ENCODE results near the gene ROBO4. TPM values are rescaled to one million over a fixed set of nuclear protein-coding genes. Genes with fewer than 3 reads are reported as not detected.

The ROBO4 gene
- total and polyA plus RNA-seq, 9 of the 15 experiments (the other 6 are each of a cell fraction or from before 2014, with no cell fraction given): not detected

- TF ChIP-seq, protein P1, sequence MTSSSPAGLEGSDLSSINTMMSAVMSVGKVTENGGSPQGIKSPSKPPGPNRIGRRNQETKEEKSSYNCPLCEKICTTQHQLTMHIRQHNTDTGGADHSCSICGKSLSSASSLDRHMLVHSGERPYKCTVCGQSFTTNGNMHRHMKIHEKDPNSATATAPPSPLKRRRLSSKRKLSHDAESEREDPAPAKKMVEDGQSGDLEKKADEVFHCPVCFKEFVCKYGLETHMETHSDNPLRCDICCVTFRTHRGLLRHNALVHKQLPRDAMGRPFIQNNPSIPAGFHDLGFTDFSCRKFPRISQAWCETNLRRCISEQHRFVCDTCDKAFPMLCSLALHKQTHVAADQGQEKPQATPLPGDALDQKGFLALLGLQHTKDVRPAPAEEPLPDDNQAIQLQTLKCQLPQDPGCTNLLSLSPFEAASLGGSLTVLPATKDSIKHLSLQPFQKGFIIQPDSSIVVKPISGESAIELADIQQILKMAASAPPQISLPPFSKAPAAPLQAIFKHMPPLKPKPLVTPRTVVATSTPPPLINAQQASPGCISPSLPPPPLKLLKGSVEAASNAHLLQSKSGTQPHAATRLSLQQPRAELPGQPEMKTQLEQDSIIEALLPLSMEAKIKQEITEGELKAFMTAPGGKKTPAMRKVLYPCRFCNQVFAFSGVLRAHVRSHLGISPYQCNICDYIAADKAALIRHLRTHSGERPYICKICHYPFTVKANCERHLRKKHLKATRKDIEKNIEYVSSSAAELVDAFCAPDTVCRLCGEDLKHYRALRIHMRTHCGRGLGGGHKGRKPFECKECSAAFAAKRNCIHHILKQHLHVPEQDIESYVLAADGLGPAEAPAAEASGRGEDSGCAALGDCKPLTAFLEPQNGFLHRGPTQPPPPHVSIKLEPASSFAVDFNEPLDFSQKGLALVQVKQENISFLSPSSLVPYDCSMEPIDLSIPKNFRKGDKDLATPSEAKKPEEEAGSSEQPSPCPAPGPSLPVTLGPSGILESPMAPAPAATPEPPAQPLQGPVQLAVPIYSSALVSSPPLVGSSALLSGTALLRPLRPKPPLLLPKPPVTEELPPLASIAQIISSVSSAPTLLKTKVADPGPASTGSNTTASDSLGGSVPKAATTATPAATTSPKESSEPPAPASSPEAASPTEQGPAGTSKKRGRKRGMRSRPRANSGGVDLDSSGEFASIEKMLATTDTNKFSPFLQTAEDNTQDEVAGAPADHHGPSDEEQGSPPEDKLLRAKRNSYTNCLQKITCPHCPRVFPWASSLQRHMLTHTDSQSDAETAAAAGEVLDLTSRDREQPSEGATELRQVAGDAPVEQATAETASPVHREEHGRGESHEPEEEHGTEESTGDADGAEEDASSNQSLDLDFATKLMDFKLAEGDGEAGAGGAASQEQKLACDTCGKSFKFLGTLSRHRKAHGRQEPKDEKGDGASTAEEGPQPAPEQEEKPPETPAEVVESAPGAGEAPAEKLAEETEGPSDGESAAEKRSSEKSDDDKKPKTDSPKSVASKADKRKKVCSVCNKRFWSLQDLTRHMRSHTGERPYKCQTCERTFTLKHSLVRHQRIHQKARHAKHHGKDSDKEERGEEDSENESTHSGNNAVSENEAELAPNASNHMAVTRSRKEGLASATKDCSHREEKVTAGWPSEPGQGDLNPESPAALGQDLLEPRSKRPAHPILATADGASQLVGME (CRISPR knock-in tag; IDR thresholded peaks at IDR 0.05): no peak
- TF ChIP-seq DPF2 (IDR thresholded peaks at IDR 0.05): no peak
- TF ChIP-seq ARHGAP35 (IDR thresholded peaks at IDR 0.05; ENCODE audit: partially characterized antibody): no peak
- TF ChIP-seq CUX1 (CRISPR knock-in tag; IDR thresholded peaks at IDR 0.05): no peak
- no peak for TF ChIP-seq KLF1 (tag; IDR thresholded peaks at IDR 0.05)
- TF ChIP-seq, protein P2, sequence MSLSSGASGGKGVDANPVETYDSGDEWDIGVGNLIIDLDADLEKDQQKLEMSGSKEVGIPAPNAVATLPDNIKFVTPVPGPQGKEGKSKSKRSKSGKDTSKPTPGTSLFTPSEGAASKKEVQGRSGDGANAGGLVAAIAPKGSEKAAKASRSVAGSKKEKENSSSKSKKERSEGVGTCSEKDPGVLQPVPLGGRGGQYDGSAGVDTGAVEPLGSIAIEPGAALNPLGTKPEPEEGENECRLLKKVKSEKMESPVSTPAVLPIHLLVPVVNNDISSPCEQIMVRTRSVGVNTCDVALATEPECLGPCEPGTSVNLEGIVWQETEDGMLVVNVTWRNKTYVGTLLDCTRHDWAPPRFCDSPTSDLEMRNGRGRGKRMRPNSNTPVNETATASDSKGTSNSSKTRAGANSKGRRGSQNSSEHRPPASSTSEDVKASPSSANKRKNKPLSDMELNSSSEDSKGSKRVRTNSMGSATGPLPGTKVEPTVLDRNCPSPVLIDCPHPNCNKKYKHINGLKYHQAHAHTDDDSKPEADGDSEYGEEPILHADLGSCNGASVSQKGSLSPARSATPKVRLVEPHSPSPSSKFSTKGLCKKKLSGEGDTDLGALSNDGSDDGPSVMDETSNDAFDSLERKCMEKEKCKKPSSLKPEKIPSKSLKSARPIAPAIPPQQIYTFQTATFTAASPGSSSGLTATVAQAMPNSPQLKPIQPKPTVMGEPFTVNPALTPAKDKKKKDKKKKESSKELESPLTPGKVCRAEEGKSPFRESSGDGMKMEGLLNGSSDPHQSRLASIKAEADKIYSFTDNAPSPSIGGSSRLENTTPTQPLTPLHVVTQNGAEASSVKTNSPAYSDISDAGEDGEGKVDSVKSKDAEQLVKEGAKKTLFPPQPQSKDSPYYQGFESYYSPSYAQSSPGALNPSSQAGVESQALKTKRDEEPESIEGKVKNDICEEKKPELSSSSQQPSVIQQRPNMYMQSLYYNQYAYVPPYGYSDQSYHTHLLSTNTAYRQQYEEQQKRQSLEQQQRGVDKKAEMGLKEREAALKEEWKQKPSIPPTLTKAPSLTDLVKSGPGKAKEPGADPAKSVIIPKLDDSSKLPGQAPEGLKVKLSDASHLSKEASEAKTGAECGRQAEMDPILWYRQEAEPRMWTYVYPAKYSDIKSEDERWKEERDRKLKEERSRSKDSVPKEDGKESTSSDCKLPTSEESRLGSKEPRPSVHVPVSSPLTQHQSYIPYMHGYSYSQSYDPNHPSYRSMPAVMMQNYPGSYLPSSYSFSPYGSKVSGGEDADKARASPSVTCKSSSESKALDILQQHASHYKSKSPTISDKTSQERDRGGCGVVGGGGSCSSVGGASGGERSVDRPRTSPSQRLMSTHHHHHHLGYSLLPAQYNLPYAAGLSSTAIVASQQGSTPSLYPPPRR (CRISPR knock-in tag; IDR thresholded peaks at IDR 0.05; ENCODE audit: borderline replicate concordance): no peak
- no peak for TF ChIP-seq SFPQ (IDR thresholded peaks at IDR 0.05; ENCODE audit: low read depth, low read length)
Observed at GRCh38 chr11:124872280-124872679, 25.4 kb downstream of the ROBO4 start (continued).

Measured in K562 (cell line).